MG63 (cell line): Measurements from ENCODE around the gene TAS1R2. TPM values are rescaled to one million over a fixed set of nuclear protein-coding genes. Genes with fewer than 3 reads are reported as not detected.

Experiments used
- DNase-seq: peaks from one replicate; pipeline ENCODE4 v3.0.0-alpha.2; 2020
- H3K27me3 ChIP-seq: fragments of 250-450 bp; sonication (Bioruptor Pico); 2 replicates; pipeline ENCODE4 v1.5.1; 2020; ENCODE audit warnings: mild to moderate bottlenecking, moderate library complexity
- H3K36me3 ChIP-seq: fragments of 250-450 bp; sonication (Bioruptor Pico); 2 replicates; pipeline ENCODE4 v1.5.1; 2020; ENCODE audit warnings: mild to moderate bottlenecking, moderate library complexity
- H3K4me3 ChIP-seq: fragments of 250-450 bp; sonication (Bioruptor Pico); 2 replicates; pipeline ENCODE4 v1.5.1; 2020; ENCODE audit warnings: mild to moderate bottlenecking, moderate library complexity
- H3K9me3 ChIP-seq: fragments of 250-450 bp; sonication (Bioruptor Pico); 2 replicates; pipeline ENCODE4 v1.5.1; 2020; ENCODE audit warnings: mild to moderate bottlenecking, moderate library complexity
- total RNA-seq: library from RNA; depleted of rRNA; stranded (reverse); fragments of >200 nt; shearing (Covaris generic); gene quantifications from 2 replicates; pipeline ENCODE4 v1.2.3, GENCODE V29; 2014; ENCODE audit warnings: low replicate concordance; rRNA removed

The TAS1R2 gene
- total RNA-seq, 1 experiment from 2014 or later = not detected

DNA sequence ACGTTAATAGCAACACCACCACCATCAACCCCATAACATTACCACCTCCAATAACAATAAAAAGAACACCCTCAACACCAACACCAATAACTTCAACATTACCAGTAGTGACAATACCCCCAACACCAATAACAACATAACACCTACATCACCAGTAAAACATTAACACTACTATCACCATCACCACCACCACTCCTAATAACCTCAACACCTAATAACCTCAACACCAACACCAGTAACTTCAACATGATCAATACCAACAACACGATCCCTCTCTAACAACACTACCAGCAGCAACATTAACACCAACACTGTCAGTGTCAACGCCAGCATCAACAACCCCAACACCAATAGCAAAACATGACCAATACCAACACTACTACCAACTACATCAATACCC lies 57.2 kb downstream of the TAS1R2 start:
- Histone ChIP-seq H3K36me3 (no peaks in the 10 kb centered on the region), H3K9me3 (no peaks in the 10 kb centered on the region), H3K4me3 (no peak overlapping the region), H3K27me3 (no peaks in the 10 kb centered on the region)
- no peak for DNase-seq

DNA sequence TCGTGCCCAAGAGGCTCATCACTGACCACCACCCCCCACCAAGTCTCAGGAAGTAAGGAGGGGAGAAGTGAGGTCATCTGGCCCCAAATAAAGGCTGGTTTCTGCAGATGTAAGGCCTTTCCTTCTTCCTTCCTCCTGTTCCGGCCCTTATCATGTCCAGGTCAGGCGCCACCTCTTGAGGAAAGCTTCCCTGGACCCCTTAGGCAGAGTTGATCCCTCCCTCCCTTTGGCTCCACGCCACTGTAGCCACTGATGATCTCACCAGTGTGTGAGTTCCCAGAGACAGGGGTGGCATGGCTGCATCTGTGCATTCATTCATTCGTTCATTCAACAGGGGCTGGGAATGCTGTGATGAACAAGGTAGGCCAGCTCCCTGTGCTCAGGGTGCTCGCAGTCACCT lies 59.2 kb downstream of the TAS1R2 start:
- H3K9me3 ChIP-seq = no peaks in the 10 kb centered on the region
- no peaks in the 10 kb centered on the region for H3K27me3 ChIP-seq
- no peaks in the 10 kb centered on the region for H3K36me3 ChIP-seq
- H3K4me3 ChIP-seq = no peak overlapping the region
- peak; percentile 7 for DNase-seq

DNA sequence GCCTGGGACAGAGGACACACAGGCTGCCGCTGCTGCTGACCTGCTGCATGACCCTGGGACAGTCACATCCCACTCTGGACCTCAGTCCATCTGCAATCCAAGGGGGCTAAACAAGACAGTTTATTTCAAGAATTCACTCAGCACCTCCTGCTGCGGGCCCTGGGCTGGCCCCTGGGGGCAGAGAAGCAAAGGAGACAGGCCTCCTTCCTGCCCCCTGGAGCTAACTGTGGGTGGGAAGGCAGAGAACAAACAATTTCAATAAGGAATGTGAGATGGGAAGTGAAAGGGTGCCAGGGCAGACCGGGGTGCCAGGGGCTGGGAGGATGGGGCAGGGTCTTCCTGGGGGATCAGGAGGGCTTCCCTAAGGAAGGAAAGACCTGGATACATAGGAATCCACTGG lies 60.0 kb downstream of the TAS1R2 start:
- DNase-seq = no peak
- Histone ChIP-seq H3K27me3 (no peaks in the 10 kb centered on the region), H3K9me3 (no peaks in the 10 kb centered on the region), H3K4me3 (no peak overlapping the region), H3K36me3 (no peaks in the 10 kb centered on the region)

DNA sequence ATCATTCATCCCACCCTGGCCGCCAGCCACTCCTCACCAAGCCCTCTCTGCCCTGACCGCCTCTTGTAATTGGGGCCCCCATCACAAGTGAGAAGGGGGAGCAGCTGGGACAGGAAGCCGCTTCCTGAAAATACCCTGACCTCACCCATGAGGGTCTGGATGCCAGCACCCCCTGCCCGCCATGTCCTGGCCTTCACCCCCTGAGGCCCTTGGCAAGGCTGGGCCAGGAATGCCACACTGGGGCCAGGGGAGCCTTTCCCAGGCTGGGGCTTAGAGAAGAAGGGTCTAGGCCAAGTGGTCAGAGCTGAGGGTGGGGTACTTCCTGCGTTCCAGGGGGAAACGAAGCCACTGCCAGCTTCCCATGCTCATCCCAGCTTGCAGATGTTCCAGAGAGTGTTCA lies 60.5 kb downstream of the TAS1R2 start:
- Histone ChIP-seq H3K9me3 (no peaks in the 10 kb centered on the region), H3K27me3 (no peaks in the 10 kb centered on the region), H3K36me3 (no peaks in the 10 kb centered on the region)

DNA sequence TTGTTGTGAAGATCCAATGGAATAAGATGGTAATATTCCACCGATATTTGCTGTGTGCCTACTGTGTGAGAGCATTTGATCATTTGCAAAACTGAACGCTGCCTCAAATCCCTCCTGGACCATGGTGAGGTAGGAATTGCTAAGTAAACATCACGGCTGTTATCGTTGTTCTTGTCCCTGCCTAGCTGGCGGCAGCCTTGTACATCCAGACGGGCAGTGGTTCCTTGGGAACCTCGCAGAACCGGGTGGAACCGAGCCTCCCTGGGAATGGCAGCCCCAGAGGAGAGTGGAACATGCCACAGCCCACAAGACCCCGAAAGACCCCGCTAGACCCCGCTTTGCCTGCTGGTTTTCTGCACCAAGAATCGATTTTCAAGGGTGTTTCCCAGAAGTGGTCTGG lies 60.9 kb downstream of the TAS1R2 start:
- Histone ChIP-seq H3K27me3 (no peaks in the 10 kb centered on the region), H3K4me3 (no peak overlapping the region), H3K36me3 (no peaks in the 10 kb centered on the region), H3K9me3 (no peaks in the 10 kb centered on the region)
- DNase-seq = no peak

More for the DNA sequence above, 60.5 kb downstream of the TAS1R2 start:
- H3K4me3 ChIP-seq = no peak overlapping the region
- DNase-seq = no peak

GRCh38 chr1:18796950-18797349 lies 62.5 kb downstream of the TAS1R2 start:
- Histone ChIP-seq H3K27me3 (no peaks in the 10 kb centered on the region), H3K36me3 (no peaks in the 10 kb centered on the region), H3K9me3 (no peaks in the 10 kb centered on the region; the same call in 1 of the 2 replicates)

DNA sequence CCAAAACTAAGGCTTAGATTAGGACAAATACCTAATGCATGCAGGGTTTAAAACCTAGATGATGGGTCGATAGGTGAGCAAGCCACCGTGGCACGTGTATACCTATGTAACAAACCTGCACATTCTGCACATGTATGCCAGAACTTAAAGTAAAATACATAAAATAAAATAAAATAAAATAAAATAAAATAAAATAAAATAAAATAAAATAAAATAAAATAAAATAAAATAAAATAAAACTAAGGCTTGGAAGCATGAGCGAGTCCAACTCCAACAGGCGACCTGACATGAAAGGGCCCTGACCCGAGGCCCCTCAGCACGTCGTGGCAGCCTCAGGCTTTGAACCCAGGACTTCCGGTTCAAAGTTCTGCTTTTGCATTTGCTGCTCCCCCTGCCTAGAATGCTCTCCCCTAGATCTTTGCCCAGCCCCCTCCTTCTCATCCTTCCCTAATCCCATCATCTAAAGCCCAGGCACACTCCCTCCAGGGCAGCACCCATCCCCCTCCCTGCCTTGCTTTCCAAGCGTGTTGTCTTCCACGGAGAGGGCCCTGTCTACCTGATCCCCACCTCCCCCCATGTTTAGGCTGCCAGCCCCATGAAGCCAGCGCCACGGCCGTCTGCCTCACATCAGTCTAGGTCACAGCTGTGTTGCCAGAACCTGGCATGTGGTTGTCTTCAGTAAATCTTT lies 64.3 kb downstream of the TAS1R2 start:
- H3K4me3 ChIP-seq = no peak overlapping the region
- H3K27me3 ChIP-seq = peaks cover 11% of the 10 kb centered on the region; the same call in 1 of the 2 replicates
- no peak for DNase-seq
- no peaks in the 10 kb centered on the region for H3K36me3 ChIP-seq
- no peaks in the 10 kb centered on the region; the same call in 1 of the 2 replicates for H3K9me3 ChIP-seq

More at GRCh38 chr1:18796950-18797349, 62.5 kb downstream of the TAS1R2 start:
- H3K4me3 ChIP-seq = no peak overlapping the region
- DNase-seq = no peak

DNA sequence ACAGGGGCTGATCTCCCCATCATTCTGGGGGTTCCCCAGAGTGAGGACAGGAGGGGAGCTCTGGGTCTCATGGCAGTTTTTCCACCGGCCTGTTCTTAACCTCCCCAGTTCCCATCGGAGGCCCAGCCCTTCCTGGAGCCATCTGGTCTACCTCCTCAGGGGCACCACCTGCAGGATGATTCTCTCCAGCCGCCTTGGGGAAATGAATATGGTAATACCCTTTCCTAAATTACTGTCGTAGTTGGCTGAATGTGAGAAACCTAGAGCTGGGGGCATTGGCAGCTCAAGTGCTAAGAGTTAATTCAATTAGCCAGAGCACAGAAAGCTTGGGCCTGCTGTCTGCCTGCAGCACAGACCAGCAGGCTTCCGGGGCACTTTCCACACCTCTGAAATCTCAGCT lies 64.9 kb downstream of the TAS1R2 start:
- Histone ChIP-seq H3K9me3 (no peaks in the 10 kb centered on the region; the same call in 1 of the 2 replicates), H3K27me3 (peaks cover 17% of the 10 kb centered on the region), H3K36me3 (no peaks in the 10 kb centered on the region), H3K4me3 (no peak overlapping the region)
- no peak for DNase-seq

DNA sequence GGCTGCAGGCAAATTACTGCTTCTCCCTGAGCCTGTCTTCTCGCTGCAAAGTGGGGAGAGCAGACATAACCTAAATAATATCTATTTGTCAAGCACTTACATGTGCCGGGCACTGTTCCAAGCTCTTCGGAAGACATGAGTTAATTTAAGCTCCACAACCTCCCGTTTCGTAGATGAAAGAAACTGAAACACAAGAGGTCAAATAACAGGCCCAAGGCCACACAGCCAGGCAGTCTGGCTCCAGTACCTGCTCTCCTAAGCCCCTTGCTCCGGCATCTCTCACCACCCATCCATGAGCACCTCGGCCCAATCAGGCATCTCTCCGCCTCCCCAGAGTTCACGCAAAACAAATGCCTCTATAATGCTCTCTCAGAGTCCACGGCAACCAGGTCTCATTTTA lies 65.4 kb downstream of the TAS1R2 start:
- Histone ChIP-seq H3K27me3 (peaks cover 22% of the 10 kb centered on the region), H3K4me3 (no peak overlapping the region)

DNA sequence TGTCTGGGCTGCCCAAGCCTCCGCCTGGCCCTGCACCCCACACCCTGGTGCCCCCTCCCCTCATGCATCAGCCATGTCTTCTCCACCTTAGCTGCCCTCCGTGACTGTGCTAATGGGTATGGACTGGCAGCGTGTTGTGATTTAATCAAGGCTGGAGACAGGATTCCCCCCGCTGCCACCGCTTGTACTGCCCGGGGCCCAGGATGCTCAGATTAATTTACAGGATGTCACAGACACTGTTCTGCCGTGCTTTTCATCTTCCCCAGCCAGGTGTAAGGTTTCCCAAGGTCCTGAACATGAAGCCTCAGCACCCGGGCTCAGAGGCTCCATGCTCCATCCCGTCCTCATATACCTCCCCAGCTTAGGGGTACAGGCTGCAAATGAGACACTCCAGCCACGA lies 66.3 kb downstream of the TAS1R2 start:
- Histone ChIP-seq H3K4me3 (no peak overlapping the region), H3K36me3 (no peaks in the 10 kb centered on the region), H3K9me3 (no peaks in the 10 kb centered on the region; the same call in 1 of the 2 replicates), H3K27me3 (peaks cover 22% of the 10 kb centered on the region)
- no peak for DNase-seq

More for the DNA sequence above, 65.4 kb downstream of the TAS1R2 start:
- H3K36me3 ChIP-seq = no peaks in the 10 kb centered on the region
- no peak for DNase-seq
- no peaks in the 10 kb centered on the region; the same call in 1 of the 2 replicates for H3K9me3 ChIP-seq

GRCh38 chr1:18792747-18793146 lies 66.7 kb downstream of the TAS1R2 start:
- Histone ChIP-seq H3K9me3 (no peaks in the 10 kb centered on the region; the same call in 1 of the 2 replicates), H3K4me3 (no peak overlapping the region), H3K27me3 (peaks cover 22% of the 10 kb centered on the region), H3K36me3 (no peaks in the 10 kb centered on the region)
- DNase-seq = no peak

Other genes with a start within 250 kb of the TAS1R2 start
- not detected in 2 replicates for gene PAX7, start 228.8 kb downstream of the TAS1R2 start, total RNA-seq
- gene ALDH4A1, start 42.9 kb upstream of the TAS1R2 start, total RNA-seq = 5.3 and 23.6 TPM in 2 replicates
- 3.9 and 4.3 TPM in 2 replicates for gene IFFO2, start 97.0 kb upstream of the TAS1R2 start, total RNA-seq